Activated T-cell treated with anti-CD3 and anti-CD28 coated beads, Interleukin-2, amount 50 U/mL, for 4 hours (primary cell): Measurements from ENCODE around the gene ZNF764. TPM values are rescaled to one million over a fixed set of nuclear protein-coding genes. Genes with fewer than 3 reads are reported as not detected.

ENCODE experiments used
- ATAC-seq, 2 donors: fragments of 200-7000 bp; cut with Tn5 transposase; one replicate each; pipeline ENCODE4 v1.10.0; 2021
- DNase-seq: peaks from one replicate; pipeline ENCODE4 v3.0.0-alpha.2; 2020
- H3K27me3 Mint-ChIP-seq: one replicate; pipeline ENCODE4 v1.8.0; 2021; ENCODE audit warnings: low read depth, mixed read lengths
- H3K36me3 Mint-ChIP-seq: one replicate; pipeline ENCODE4 v1.8.0; 2022; ENCODE audit warnings: mixed read lengths; ENCODE audit not compliant: insufficient read depth
- H3K4me1 Mint-ChIP-seq: one replicate; pipeline ENCODE4 v1.8.0; 2021; ENCODE audit warnings: low read depth, mixed read lengths
- H3K4me3 Mint-ChIP-seq: one replicate; pipeline ENCODE4 v1.8.0; 2021; ENCODE audit warnings: mild to moderate bottlenecking, moderate library complexity, mixed read lengths
- H3K9me3 Mint-ChIP-seq: one replicate; pipeline ENCODE4 v1.8.0; 2021; ENCODE audit warnings: mixed read lengths
- total RNA-seq, 3 donors: library from RNA; stranded (reverse); gene quantifications; one replicate each; pipeline ENCODE4 v1.2.1, GENCODE V29; 2021

The ZNF764 gene
- total RNA-seq, 3 donors from 2014 or later, result 21.2 to 23.4 (median 22.5) TPM

GRCh38 chr16:30585022-30585399 is 26.8 kb upstream of the ZNF764 start:
- no peaks in the 10 kb centered on the region for H3K9me3 Mint-ChIP-seq
- H3K27me3 Mint-ChIP-seq, result no peaks in the 10 kb centered on the region
- DNase-seq, result no peak
- peak overlapping the region; percentile 90 for H3K4me3 Mint-ChIP-seq
- ATAC-seq, result peak; percentile 29 to 46
- peaks cover 7% of the 10 kb centered on the region for H3K36me3 Mint-ChIP-seq
- peaks cover 24% of the 10 kb centered on the region for H3K4me1 Mint-ChIP-seq

- H3K4me1 Mint-ChIP-seq, result peaks cover 24% of the 10 kb centered on the region
- no peak overlapping the region for H3K4me3 Mint-ChIP-seq
- ATAC-seq, result no peak
- H3K36me3 Mint-ChIP-seq, result peaks cover 7% of the 10 kb centered on the region
- H3K9me3 Mint-ChIP-seq, result no peaks in the 10 kb centered on the region
- no peak for DNase-seq
- H3K27me3 Mint-ChIP-seq, result no peaks in the 10 kb centered on the region
Measured at GRCh38 chr16:30582611-30583340, 24.6 kb upstream of the ZNF764 start.

- H3K4me3 Mint-ChIP-seq, result no peak overlapping the region
- peaks cover 22% of the 10 kb centered on the region for H3K4me1 Mint-ChIP-seq
- H3K36me3 Mint-ChIP-seq, result peaks cover 7% of the 10 kb centered on the region
- ATAC-seq (no peak), DNase-seq (no peak)
- H3K9me3 Mint-ChIP-seq, result no peaks in the 10 kb centered on the region
- no peaks in the 10 kb centered on the region for H3K27me3 Mint-ChIP-seq
Measured at GRCh38 chr16:30581457-30581856, 23.3 kb upstream of the ZNF764 start.

- H3K36me3 Mint-ChIP-seq, result no peaks in the 10 kb centered on the region
- H3K4me1 Mint-ChIP-seq, result peaks cover 18% of the 10 kb centered on the region
- DNase-seq (no peak), ATAC-seq (no peak)
- no peaks in the 10 kb centered on the region for H3K27me3 Mint-ChIP-seq
- no peak overlapping the region for H3K4me3 Mint-ChIP-seq
- H3K9me3 Mint-ChIP-seq, result no peaks in the 10 kb centered on the region
Measured at GRCh38 chr16:30574678-30575077, 16.5 kb upstream of the ZNF764 start.

- peak within 1 kb of the TSS; percentile 82 for H3K4me3 Mint-ChIP-seq
- H3K4me1 Mint-ChIP-seq, result peaks cover 35% of the 10 kb centered on the region
- ATAC-seq, result peak; percentile 80 to 84
- DNase-seq, result peak; percentile 92
- no peaks in the 10 kb centered on the region for H3K27me3 Mint-ChIP-seq
- H3K36me3 Mint-ChIP-seq, result no peaks in the 10 kb centered on the region
- no peaks in the 10 kb centered on the region for H3K9me3 Mint-ChIP-seq
Measured at GRCh38 chr16:30571445-30572322, 13.5 kb upstream of the ZNF764 start, which contains the start of gene ZNF688. TSS of gene ZNF688 (minus strand) at chr16:30571714. CDS start at chr16:30571629, 85 bp downstream.

- DNase-seq (no peak), ATAC-seq (no peak)
- Mint-ChIP-seq H3K27me3 (no peaks in the 10 kb centered on the region), H3K36me3 (no peaks in the 10 kb centered on the region), H3K9me3 (no peaks in the 10 kb centered on the region), H3K4me3 (peak overlapping the region; percentile 82), H3K4me1 (peaks cover 43% of the 10 kb centered on the region)
Measured at GRCh38 chr16:30570636-30571444, 12.7 kb upstream of the ZNF764 start.

GRCh38 chr16:30569746-30570635 is 11.8 kb upstream of the ZNF764 start:
- H3K4me3 Mint-ChIP-seq, result peak overlapping the region; percentile 29
- H3K4me1 Mint-ChIP-seq, result peaks cover 43% of the 10 kb centered on the region

GRCh38 chr16:30569281-30569680 is 11.1 kb upstream of the ZNF764 start:
- DNase-seq (no peak), ATAC-seq (no peak)
- no peaks in the 10 kb centered on the region for H3K27me3 Mint-ChIP-seq
- peaks cover 43% of the 10 kb centered on the region for H3K4me1 Mint-ChIP-seq
- H3K4me3 Mint-ChIP-seq, result no peak overlapping the region
- H3K9me3 Mint-ChIP-seq, result no peaks in the 10 kb centered on the region
- H3K36me3 Mint-ChIP-seq, result no peaks in the 10 kb centered on the region

More at GRCh38 chr16:30569746-30570635, 11.8 kb upstream of the ZNF764 start:
- ATAC-seq (no peak), DNase-seq (no peak)
- H3K36me3 Mint-ChIP-seq, result no peaks in the 10 kb centered on the region
- no peaks in the 10 kb centered on the region for H3K9me3 Mint-ChIP-seq
- H3K27me3 Mint-ChIP-seq, result no peaks in the 10 kb centered on the region

GRCh38 chr16:30567991-30568638 is 9.9 kb upstream of the ZNF764 start:
- H3K36me3 Mint-ChIP-seq, result no peaks in the 10 kb centered on the region
- no peaks in the 10 kb centered on the region for H3K27me3 Mint-ChIP-seq
- ATAC-seq (peak; percentile 36 to 47), DNase-seq (peak; percentile 32)
- H3K4me3 Mint-ChIP-seq, result peak overlapping the region; percentile 70
- peaks cover 39% of the 10 kb centered on the region for H3K4me1 Mint-ChIP-seq
- H3K9me3 Mint-ChIP-seq, result no peaks in the 10 kb centered on the region

GRCh38 chr16:30567160-30567990 is 9.2 kb upstream of the ZNF764 start:
- ATAC-seq, result peak; percentile 44 to 47
- H3K4me1 Mint-ChIP-seq, result peaks cover 39% of the 10 kb centered on the region

GRCh38 chr16:30566531-30566930 is 8.4 kb upstream of the ZNF764 start:
- H3K9me3 Mint-ChIP-seq, result no peaks in the 10 kb centered on the region
- no peak for ATAC-seq

More at GRCh38 chr16:30567160-30567990, 9.2 kb upstream of the ZNF764 start:
- no peaks in the 10 kb centered on the region for H3K27me3 Mint-ChIP-seq
- H3K4me3 Mint-ChIP-seq, result peak overlapping the region; percentile 70
- H3K9me3 Mint-ChIP-seq, result no peaks in the 10 kb centered on the region
- DNase-seq, result peak; percentile 62
- H3K36me3 Mint-ChIP-seq, result no peaks in the 10 kb centered on the region

GRCh38 chr16:30565984-30566383 is 7.8 kb upstream of the ZNF764 start:
- Mint-ChIP-seq H3K27me3 (no peaks in the 10 kb centered on the region), H3K36me3 (no peaks in the 10 kb centered on the region), H3K4me1 (peaks cover 38% of the 10 kb centered on the region), H3K4me3 (no peak overlapping the region), H3K9me3 (no peaks in the 10 kb centered on the region)
- no peak for ATAC-seq
- DNase-seq, result no peak

More at GRCh38 chr16:30566531-30566930, 8.4 kb upstream of the ZNF764 start:
- H3K4me3 Mint-ChIP-seq, result no peak overlapping the region
- no peak for DNase-seq
- no peaks in the 10 kb centered on the region for H3K36me3 Mint-ChIP-seq
- H3K27me3 Mint-ChIP-seq, result no peaks in the 10 kb centered on the region
- H3K4me1 Mint-ChIP-seq, result peaks cover 36% of the 10 kb centered on the region
